Urinary bladder (tissue), 4 donors: ENCODE results near the gene EEF2. TPM values are rescaled to one million over a fixed set of nuclear protein-coding genes. Genes with fewer than 3 reads are reported as not detected.
A peak's percentile ranks its signal among the peaks of the same experiment; 100 is the strongest.
"Not testable (repeated sequence)": the region's sequence is repeated elsewhere in the genome, so short reads cannot be mapped to it uniquely, and the experiment has no call there.

ENCODE experiments used
- DNase-seq: peaks from one replicate; pipeline ENCODE4 v3.0.0-alpha.2; 2015; ENCODE audit errors: extremely low spot score
- H3K27ac ChIP-seq: one replicate; pipeline ENCODE4 v1.5.1; 2013; ENCODE audit warnings: low read depth, mild to moderate bottlenecking, moderate library complexity
- H3K36me3 ChIP-seq: one replicate; pipeline ENCODE4 v1.6.1; 2013; ENCODE audit warnings: mild to moderate bottlenecking, moderate library complexity; ENCODE audit not compliant: insufficient read depth
- H3K4me1 ChIP-seq: one replicate; pipeline ENCODE4 v1.6.1; 2013; ENCODE audit warnings: mild to moderate bottlenecking, moderate library complexity; ENCODE audit not compliant: insufficient read depth
- H3K4me3 ChIP-seq: one replicate; pipeline ENCODE4 v1.5.1; 2013; ENCODE audit warnings: low read depth, low read length
- WGBS: extraction: QIAGEN DNeasy Blood & Tissue Kit; methylation state at CpG from one replicate; pipeline ENCODE4 v1.1.7; 2013; 5-methylcytosine and 5-hydroxymethylcytosine counted together
- polyA plus RNA-seq: library from polyadenylated mRNA; stranded (reverse); fragments of 200-250 nt; gene quantifications from one replicate; pipeline ENCODE4 v1.2.3, GENCODE V29; 2013
- total RNA-seq: library from RNA; depleted of rRNA; stranded (reverse); fragments of >200 nt; gene quantifications from one replicate; pipeline ENCODE4 v1.2.3, GENCODE V29; 2014
- donor health status: healthy with polysubstance abuse.
- donor health status: healthy.

Gene EEF2
- total and polyA plus RNA-seq, 2 donors: 1,323 to 1,969 TPM

DNA sequence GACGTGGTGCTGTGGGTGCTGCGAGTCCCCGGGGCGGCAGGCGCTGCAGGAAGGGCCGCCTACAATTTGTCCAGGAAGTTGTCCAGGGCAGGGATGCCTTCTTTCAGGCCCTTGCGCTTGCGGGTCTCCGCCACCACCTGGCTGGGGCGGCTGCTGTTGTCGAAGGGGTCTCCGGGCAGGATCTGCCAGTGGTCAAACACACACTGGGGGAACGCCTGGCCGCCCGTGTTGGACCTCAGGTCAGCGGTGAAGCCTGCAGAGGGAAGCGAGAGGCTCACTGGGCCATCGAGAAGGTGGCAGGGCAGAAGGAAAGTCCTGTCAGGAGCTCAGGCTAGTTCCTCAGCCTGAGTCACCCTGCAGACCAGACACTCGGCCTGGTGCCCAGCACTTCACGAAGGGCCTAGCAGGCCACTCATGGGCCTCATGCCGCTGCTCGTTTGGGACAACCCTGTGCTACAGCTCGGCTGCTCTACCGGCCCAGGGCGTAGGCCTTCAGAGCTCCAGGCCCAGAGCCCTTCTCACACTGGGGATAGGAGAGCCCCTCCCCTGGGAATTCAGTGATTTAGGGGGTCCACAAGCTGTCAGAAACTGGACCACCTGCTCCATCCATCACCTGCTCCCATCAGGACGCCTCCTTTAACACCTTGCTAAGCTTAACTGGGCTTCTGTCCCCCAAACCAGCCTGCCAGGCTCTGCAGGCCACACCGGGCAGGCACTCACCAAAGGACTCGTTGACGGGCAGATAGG, 8.6 kb downstream of the EEF2 start:
- no peaks in the 10 kb centered on the region for H3K4me1 ChIP-seq
- DNase-seq: no peak
- peak overlapping the region; percentile 43 for H3K27ac ChIP-seq
- no peak overlapping the region for H3K4me3 ChIP-seq
- 88% methylated on average over 29 of the region's 29 CpGs for WGBS
- H3K36me3 ChIP-seq: peaks cover 35% of the 10 kb centered on the region

DNA sequence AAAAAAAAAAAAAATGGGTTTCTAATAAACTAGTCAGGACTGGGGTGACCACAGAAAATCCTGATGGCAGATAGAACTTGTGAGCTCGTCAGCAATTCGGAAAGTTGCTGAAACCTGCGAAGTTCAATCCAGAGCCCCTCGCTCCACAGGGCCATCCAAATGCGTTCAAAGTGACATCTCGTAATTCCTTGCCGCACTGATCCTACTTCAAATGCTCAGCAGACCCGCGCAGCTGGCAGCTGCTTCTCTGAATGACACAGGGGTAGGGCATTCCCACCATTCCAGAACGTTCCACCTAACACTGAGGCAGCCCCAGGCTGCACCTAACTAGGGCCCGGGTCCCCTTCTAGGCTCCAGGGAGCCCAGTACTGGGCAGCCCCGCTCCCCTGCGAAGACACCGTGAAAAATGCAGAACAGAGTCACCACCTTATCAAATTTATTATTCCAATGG, 9.6 kb downstream of the EEF2 start:
- Histone ChIP-seq H3K4me3 (no peak overlapping the region), H3K4me1 (no peaks in the 10 kb centered on the region), H3K27ac (no peak overlapping the region), H3K36me3 (peaks cover 26% of the 10 kb centered on the region)
- no peak for DNase-seq
- WGBS: 81% methylated on average over 14 of the region's 14 CpGs

DNA sequence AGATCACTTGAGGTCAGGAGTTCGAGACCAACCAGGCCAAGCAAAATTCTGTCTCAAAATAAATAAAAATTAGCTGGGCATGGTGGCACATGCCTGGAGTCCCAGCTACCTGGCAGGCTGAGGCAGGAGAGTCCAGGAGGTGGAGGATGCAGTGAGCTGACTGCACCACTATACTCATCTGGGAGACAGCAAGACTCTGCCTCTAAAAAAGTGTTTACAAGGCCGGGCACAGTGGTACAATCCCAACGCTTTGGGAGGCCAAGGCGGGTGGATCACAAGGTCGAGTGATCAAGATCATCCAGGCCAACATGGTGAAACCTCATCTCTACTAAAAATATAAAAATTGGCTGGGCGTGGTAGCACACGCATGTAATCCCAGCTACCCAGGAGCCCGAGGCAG, 10.1 kb downstream of the EEF2 start:
- Histone ChIP-seq H3K4me1 (no peaks in the 10 kb centered on the region), H3K36me3 (peaks cover 21% of the 10 kb centered on the region), H3K4me3 (no peak overlapping the region), H3K27ac (no peak overlapping the region)
- no peak for DNase-seq
- 82% methylated on average over 8 of the region's 8 CpGs for WGBS

DNA sequence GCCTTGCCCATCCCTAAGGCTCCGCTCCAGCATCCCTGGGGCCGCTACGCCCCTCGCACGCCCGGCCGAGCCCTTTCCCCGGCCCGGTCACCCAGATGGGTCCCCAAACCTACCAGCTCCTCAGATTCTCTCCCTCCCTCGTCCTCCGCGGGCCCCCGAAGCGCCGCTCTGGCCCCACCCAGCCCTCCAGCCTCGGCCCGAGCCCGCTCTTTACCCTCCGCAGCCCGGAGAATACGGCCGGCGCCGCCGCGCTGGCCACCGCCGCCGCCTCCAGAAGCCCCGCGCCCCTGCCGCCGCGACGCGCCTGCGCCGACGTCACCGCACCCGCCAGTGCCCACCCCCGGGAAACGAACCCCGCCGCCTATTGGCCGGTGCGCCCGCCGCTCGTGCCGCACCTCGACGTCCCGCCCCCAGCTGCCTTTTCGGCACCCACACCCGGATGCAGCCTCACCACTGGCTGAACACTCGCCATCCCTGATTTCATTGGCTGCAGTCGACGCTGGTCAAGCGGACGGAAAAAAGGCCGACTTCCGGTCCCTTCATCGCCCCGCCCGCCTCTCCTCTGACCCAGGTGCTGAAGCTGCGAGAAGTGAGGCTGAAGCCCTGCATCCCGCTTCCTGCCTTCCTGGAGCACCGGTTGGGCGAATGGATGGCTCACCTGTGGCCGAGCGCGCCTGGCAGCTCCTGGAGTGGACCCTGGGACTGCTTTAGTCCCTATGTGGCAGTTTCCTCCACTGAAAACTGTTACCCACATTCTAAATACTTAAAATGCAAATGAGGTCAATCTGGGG, 14.3 kb downstream of the EEF2 start, which contains the start of gene DAPK3:
Gene DAPK3 (minus strand): TSS at position 292 of the 791 bp plus-strand sequence. CDS start 1,364 bp downstream, outside the sequence.
- peak; percentile 96 for DNase-seq
- WGBS: under 1% methylated on average over 73 of the region's 73 CpGs
- peaks cover 3% of the 10 kb centered on the region for H3K36me3 ChIP-seq
- H3K27ac ChIP-seq: peak within 1 kb of the TSS; percentile 94
- H3K4me1 ChIP-seq: no peaks in the 10 kb centered on the region
- H3K4me3 ChIP-seq: peak within 1 kb of the TSS; percentile 78

DNA sequence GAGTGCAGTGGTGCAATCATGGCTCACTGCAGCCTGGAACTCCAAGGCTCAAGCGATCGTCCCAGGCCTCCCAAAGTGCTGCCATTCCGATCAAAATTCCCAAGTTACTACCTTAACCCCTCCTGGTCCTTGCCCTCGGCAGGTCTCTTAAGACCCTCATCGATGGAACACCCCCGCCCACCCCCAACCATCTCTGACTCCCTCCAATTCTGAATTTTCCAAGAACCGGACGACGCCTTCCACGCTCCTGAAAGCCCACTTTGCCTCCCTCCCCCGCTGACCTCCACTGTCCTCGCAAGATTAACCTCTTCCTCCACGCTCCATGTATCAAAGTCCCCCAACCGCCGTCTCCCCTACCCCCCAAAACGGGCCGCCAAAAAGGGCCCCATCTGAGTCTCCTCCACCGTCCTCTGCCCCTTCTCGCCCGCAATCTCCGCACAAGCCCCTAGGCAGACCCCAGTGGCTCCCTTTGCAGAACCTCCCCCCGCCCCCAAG, 14.9 kb downstream of the EEF2 start:
- no peaks in the 10 kb centered on the region for H3K4me1 ChIP-seq
- no peak for DNase-seq
- peak overlapping the region; percentile 94 for H3K27ac ChIP-seq
- H3K4me3 ChIP-seq: peak overlapping the region; percentile 78
- H3K36me3 ChIP-seq: no peaks in the 10 kb centered on the region
- under 1% methylated on average over 22 of the region's 22 CpGs for WGBS

DNA sequence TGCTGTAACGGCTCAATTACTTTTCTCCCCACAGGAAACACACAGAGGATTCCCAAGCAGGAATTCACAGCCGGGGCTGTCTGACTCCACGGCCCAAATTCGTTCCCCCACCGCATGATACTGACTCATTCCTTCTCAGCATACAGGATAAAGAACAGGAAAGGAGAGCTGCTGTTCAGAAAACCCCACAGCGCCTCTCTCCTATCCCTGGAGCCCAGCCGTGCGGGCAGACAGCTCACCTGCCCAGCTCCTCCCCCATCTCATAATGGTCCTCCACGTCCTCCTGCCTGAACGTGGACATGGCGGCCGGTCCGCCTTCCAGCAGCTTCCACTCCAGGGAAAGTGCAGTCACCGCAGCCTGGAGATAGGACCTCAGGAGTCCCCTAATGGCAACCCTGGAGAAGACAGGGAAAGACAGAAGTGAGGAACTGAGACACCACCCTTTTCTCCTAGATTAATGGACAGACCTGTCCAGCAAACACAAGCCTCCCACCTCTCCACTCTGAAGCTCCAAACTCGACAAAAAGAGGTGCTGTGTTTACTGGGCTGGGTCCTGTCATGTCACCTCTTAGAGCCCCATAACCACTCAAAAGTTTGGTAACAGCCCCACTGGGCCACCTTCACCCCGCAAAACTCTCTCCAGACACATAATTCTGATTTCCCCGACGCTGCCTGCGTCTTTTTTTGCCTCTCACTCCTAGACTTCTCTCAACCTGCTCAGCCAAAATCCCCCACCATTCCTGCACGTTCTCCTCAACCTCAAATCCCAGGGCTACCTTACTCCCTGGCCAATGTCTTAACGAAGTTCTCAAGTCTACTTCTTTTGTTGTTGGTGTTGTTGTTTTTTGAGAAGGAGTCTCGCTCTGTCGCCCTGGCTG, 15.6 kb downstream of the EEF2 start:
- no peak for DNase-seq
- H3K4me1 ChIP-seq: no peaks in the 10 kb centered on the region
- no peaks in the 10 kb centered on the region for H3K36me3 ChIP-seq
- 11% methylated on average over 23 of the region's 23 CpGs for WGBS
- H3K27ac ChIP-seq: peak overlapping the region; percentile 94
- peak overlapping the region; percentile 78 for H3K4me3 ChIP-seq

DNA sequence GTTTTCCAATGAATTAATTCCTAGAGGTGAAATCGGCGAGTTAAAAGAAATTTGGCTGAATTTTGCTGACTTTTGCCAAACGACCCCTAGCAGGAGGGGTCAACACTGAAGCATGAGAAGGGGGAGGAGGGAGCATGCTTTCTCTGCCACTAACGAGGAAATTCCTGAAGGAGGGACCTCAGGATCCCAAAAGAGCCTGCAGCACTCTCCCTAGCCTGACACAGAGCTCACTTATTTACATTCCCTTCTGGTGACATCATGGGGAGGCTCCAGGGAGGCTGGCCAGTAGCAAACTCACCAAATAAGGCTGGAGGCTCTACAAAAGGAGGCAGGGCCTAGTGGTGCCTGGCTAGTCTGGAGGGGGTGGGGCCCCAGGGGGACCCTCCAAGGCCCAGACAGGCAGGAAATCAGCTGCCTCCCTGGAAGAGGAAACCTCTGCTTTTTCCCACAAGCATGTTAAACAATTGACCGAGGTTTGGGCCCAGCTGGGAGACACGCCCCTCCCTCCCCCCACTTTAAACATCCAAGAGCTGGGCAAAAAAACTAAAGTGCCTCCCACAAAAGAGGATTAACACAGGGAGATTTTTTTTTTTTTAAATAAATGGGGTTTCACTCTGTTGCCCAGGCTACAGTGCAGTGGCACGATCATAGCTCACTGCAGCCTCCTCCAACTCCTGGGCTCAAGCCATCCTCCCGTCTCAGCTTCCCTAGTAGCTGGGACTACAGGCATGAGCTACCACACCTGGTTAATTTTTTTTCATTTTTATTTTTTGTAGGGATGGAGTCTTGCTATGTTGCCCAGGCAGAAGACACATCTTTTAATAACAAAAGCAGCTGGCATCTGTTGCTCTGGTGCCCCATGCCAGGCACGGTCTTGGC, 16.5 kb downstream of the EEF2 start:
- no peaks in the 10 kb centered on the region for H3K4me1 ChIP-seq
- no peak overlapping the region for H3K4me3 ChIP-seq
- DNase-seq: peak; percentile 87
- WGBS: 15% methylated on average over 9 of the region's 9 CpGs
- peak overlapping the region; percentile 94 for H3K27ac ChIP-seq
- no peaks in the 10 kb centered on the region for H3K36me3 ChIP-seq

DNA sequence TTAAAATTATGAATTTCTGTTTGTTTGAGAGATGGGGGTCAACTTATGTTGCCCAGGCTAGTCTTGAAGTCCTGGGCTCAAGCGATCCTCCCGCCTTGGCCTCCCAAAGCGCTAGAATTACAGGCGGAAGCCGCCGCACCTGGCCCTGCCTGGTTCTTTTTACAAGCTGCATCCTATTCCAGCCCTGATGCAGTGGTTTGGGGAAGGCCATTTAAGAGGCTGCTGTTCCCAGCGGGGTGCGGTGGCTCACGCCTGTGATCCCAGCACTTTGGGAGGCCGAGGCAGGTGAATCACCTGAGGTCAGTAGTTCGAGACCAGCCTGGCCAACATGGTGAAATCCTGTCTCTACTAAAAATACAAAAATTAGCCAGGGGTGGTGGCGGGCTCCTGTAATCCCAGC, 17.3 kb downstream of the EEF2 start:
- H3K27ac ChIP-seq: peak overlapping the region; percentile 49
- H3K36me3 ChIP-seq, H3K4me1 ChIP-seq, DNase-seq, H3K4me3 ChIP-seq: not testable (repeated sequence)
- WGBS: 73% methylated on average over 12 of the region's 12 CpGs

DNA sequence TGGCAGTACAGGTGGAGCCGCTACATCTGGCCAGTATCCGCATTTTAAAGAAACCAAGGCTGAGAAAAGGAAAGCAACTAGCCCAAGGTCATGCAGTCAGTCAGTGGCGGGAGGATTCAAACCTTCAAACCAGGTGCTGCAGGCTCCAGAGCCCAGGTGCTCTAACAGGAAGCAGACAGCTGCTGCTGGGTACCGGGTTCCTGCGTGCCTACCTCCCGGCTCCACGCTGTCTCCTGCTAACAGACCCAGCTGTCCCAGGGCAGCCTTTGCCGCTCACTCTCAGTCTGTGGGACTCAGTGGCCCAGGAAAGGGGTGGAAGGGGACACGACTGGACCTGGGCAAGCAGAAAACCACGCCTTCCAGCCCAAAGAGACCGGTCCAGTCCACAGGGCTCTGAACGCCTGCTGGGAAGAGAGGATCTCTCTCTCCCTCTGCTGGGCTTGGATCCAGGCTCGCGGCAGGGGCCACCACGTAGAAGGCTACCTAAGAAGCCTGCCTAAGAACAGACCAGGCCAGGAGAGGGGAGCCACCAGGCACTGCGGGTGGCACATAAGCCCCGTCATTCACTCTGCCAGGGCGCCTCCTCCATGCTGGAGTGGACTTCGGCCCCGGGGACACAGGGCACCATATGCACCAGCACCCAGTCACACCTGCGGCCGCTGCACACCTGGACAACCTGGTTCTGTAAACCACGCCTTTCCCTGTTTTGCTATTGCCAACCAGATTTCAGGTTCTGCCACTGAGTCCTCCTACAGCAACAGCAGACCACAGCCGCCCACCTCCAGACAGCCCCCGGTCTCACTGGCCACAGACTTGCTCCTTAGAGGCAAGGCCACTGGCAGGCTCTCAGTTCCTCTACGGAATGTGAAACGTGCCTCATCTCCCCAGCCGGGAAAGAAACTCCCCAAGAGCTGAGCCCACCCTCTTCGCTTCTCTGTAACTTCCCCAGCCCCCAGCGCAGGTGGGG, 18.9 kb downstream of the EEF2 start:
- no peaks in the 10 kb centered on the region for H3K4me1 ChIP-seq
- no peak overlapping the region for H3K27ac ChIP-seq
- no peak for DNase-seq
- 76% methylated on average over 30 of the region's 30 CpGs for WGBS
- H3K36me3 ChIP-seq: peaks cover 7% of the 10 kb centered on the region
- no peak overlapping the region for H3K4me3 ChIP-seq

DNA sequence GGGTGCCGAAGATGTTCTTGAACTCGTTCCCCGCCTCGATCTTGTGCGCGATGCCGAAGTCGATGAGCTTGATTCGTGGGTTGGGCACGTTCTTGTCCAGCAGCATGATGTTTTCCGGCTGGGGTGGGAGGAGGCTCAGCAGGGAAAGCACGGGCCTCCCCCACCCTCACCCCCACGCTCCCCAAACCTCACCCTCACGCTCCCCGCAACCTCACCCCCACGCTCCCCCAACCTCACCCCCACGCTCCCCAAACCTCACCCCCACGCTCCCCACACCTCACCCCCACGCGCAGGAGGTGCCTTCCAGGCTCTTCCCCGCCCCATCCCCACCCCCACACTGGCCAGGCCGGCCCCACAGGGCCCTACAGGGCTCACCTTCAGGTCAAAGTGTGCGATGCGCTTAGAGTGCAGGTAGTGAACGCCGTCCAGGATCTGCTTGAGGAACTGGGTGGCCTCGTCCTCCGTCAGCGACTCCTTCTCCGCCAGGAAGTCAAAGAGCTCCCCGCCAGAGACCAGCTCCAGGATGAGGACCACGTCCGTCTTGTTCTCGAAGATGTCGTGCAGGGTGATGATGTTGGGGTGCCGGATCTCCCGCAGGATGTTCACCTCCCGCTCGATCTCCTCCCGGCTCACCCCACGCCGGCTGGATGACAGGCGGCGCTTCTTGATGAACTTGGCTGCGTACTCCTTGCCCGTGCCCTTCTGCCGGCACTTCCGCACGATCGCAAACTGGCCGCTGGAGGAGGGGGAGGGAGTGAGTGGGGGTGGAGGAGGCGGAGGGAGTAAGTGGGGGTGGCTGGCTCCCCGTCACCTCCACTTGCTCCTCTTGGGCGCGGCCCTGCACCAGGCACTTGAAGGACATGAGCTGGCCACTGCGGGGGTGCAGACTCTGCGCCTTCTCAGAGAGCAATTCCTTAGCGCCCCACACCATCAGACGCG, 20.7 kb downstream of the EEF2 start:
- no peak overlapping the region for H3K27ac ChIP-seq
- no peak for DNase-seq
- H3K36me3 ChIP-seq: peaks cover 10% of the 10 kb centered on the region
- H3K4me3 ChIP-seq: no peak overlapping the region
- WGBS: 86% methylated on average over 60 of the region's 60 CpGs
- no peaks in the 10 kb centered on the region for H3K4me1 ChIP-seq
